Liver (tissue), 3 donors: ENCODE measurements around the gene PRKN.
A peak's percentile ranks its signal among the peaks of the same experiment; 100 is the strongest.

Experiments used
- CTCF ChIP-seq: fragments of 150-350 bp; IDR thresholded peaks from 2 replicates; pipeline ENCODE4 v1.5.1; 2017; ENCODE audit warnings: improper control_type of control experiment, low read depth, low read length; ENCODE audit not compliant: missing input control
- GABPA ChIP-seq, 2 donors: IDR thresholded peaks in 1 of 2; conservative IDR thresholded peaks in 1 of 2; 2 replicates each; pipeline ENCODE4 v1.6.1; 2016; ENCODE audit warnings: antibody characterized with exemption in 2 of 2, mild to moderate bottlenecking in 1 of 2, moderate library complexity in 1 of 2
- REST ChIP-seq: IDR thresholded peaks from 2 replicates; pipeline ENCODE4 v1.6.1; 2016; ENCODE audit warnings: antibody characterized with exemption, mild to moderate bottlenecking
- donor health status: healthy.
- donor health status: healthy.

GRCh38 chr6:161418463-161418945, 1309.1 kb downstream of the PRKN start:
- peak; percentile 62 for TF ChIP-seq CTCF
- TF ChIP-seq REST: no peak
- TF ChIP-seq GABPA (IDR thresholded peaks at IDR 0.05 in 1 of 2, conservative IDR thresholded peaks at IDR 0.05 in 1 of 2): no peak
